B cell (primary cell): Measurements from ENCODE around the gene CLEC7A.

Experiments used
- CTCF ChIP-seq: fragments of 200-600 bp; IDR thresholded peaks from one replicate; pipeline ENCODE4 v1.8.0; 2022; ENCODE audit warnings: antibody characterized with exemption, mild to moderate bottlenecking
- EZH2 ChIP-seq: IDR thresholded peaks from 2 replicates; pipeline ENCODE4 v1.6.1; 2012; ENCODE audit warnings: borderline replicate concordance, low read depth, mild to moderate bottlenecking, moderate library complexity, low read length; ENCODE audit not compliant: insufficient read depth, poor library complexity, severe bottlenecking

GRCh38 chr12:10110256-10110844 lies 19.6 kb downstream of the CLEC7A start:
- no peak for TF ChIP-seq CTCF
- no peak for TF ChIP-seq EZH2
